Gastroesophageal sphincter (tissue), 3 donors: Measurements from ENCODE around the gene LFNG.

Experiments used
- CTCF ChIP-seq, 4 experiments: fragments of 200-600 bp in 2 of 4; fragments of 450-650 bp in 2 of 4; sonication (generic) in 1 of 4; IDR thresholded peaks; one replicate each; pipeline ENCODE4 v1.5.1; 2017 to 2019; ENCODE audit warnings: antibody characterized with exemption in 4 of 4, mild to moderate bottlenecking in 2 of 4, moderate library complexity in 2 of 4
- POLR2A ChIP-seq, 2 donors: fragments of 450-650 bp; IDR thresholded peaks; one replicate each; pipeline ENCODE4 v1.6.1; 2017; ENCODE audit warnings: antibody characterized with exemption in 2 of 2, mild to moderate bottlenecking in 2 of 2, moderate library complexity in 1 of 2

- TF ChIP-seq POLR2A (IDR thresholded peaks at IDR 0.05) (no peak), CTCF (IDR thresholded peaks at IDR 0.05) (no peak)
These were observed 22.7 kb downstream of the LFNG start for GRCh38 chr7:2542011-2542915.
